Measurements from ENCODE around the gene ZFP14.
"Not testable (repeated sequence)": the region's sequence is repeated elsewhere in the genome, so short reads cannot be mapped to it uniquely, and the experiment has no call there.

DNA sequence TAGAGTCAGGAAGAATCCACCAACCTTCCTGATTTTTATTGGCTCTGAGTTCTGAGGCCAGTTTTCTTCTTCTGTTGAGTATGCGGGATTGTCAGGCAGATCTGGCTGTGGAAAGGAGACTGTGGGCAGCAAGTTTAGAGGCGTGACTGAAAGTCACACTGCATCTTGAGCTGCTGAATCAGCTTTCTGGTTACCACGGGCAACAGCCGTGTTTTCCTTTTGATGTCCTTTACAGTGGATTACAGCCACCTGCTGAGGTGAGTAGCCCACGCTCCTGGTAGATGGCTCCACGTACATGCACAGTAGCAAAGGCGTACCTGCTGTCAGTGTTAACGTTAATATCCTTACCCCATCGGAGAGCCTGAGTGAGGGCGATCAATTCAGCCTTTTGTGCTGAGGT lies 52.4 kb downstream of the ZFP14 start:
- not testable (repeated sequence) for TF ChIP-seq POLR2AphosphoS5 (IDR thresholded peaks at IDR 0.05; ENCODE audit: insufficient read depth in 1 of 2, low read depth in 1 of 2); POLR2A (IDR thresholded peaks at IDR 0.05)
- TF ChIP-seq, protein P1, sequence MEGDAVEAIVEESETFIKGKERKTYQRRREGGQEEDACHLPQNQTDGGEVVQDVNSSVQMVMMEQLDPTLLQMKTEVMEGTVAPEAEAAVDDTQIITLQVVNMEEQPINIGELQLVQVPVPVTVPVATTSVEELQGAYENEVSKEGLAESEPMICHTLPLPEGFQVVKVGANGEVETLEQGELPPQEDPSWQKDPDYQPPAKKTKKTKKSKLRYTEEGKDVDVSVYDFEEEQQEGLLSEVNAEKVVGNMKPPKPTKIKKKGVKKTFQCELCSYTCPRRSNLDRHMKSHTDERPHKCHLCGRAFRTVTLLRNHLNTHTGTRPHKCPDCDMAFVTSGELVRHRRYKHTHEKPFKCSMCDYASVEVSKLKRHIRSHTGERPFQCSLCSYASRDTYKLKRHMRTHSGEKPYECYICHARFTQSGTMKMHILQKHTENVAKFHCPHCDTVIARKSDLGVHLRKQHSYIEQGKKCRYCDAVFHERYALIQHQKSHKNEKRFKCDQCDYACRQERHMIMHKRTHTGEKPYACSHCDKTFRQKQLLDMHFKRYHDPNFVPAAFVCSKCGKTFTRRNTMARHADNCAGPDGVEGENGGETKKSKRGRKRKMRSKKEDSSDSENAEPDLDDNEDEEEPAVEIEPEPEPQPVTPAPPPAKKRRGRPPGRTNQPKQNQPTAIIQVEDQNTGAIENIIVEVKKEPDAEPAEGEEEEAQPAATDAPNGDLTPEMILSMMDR (IDR thresholded peaks at IDR 0.05): not testable (repeated sequence)

All from vagina (tissue), 2 donors.